HG02610 (cell line): ENCODE measurements around the gene TES.
"Not testable (repeated sequence)": the region's sequence is repeated elsewhere in the genome, so short reads cannot be mapped to it uniquely, and the experiment has no call there.

ENCODE experiments used
- ATAC-seq: cut with Tn5 transposase; IDR thresholded peaks from one replicate; pipeline ENCODE4 v1.9.1; 2021; ENCODE audit warnings: mild to moderate bottlenecking, moderate library complexity; ENCODE audit not compliant: unreplicated experiment

The TES gene

GRCh38 chr7:116279217-116279616 is 68.9 kb downstream of the TES start:
- ATAC-seq: no peak

GRCh38 chr7:116280803-116281202 is 70.5 kb downstream of the TES start:
- ATAC-seq: no peak

GRCh38 chr7:116283595-116284204 is 73.4 kb downstream of the TES start:
- no peak for ATAC-seq

- no peak for ATAC-seq
Measured at GRCh38 chr7:116284390-116284789, 74.1 kb downstream of the TES start.

- ATAC-seq: no peak
Measured at GRCh38 chr7:116285252-116285651, 74.9 kb downstream of the TES start.

GRCh38 chr7:116290740-116291139 is 80.4 kb downstream of the TES start:
- ATAC-seq: no peak

GRCh38 chr7:116291937-116292336 is 81.6 kb downstream of the TES start:
- no peak for ATAC-seq

- no peak for ATAC-seq
Measured at GRCh38 chr7:116292381-116292780, 82.0 kb downstream of the TES start.

GRCh38 chr7:116293139-116293538 is 82.8 kb downstream of the TES start:
- ATAC-seq: no peak

- no peak for ATAC-seq
Measured at GRCh38 chr7:116293633-116294032, 83.3 kb downstream of the TES start.

- not testable (repeated sequence) for ATAC-seq
Measured at GRCh38 chr7:116295903-116296302, 85.6 kb downstream of the TES start.

- no peak for ATAC-seq
Measured at GRCh38 chr7:116298055-116298454, 87.7 kb downstream of the TES start.

- ATAC-seq: no peak
Measured at GRCh38 chr7:116298576-116298975, 88.2 kb downstream of the TES start.

GRCh38 chr7:116305485-116306408 is 95.4 kb downstream of the TES start:
- no peak for ATAC-seq

GRCh38 chr7:116306409-116307048 is 96.2 kb downstream of the TES start:
- no peak for ATAC-seq

- no peak for ATAC-seq
Measured at GRCh38 chr7:116307253-116307652, 96.9 kb downstream of the TES start.
